GM12878 (cell line): ENCODE measurements around the gene HACD4. TPM values are rescaled to one million over a fixed set of nuclear protein-coding genes. Genes with fewer than 3 reads are reported as not detected.

ENCODE experiments used
- ATAC-seq: fragments of 200-7000 bp; cut with Tn5 transposase; 3 replicates; pipeline ENCODE4 v1.9.1; 2020; ENCODE audit warnings: mild to moderate bottlenecking, moderate library complexity
- BruUV-seq: library from RNA; stranded (reverse); fragments of 400-500 nt; replicated peaks from 2 replicates; lab custom pipeline; 2021; lab: Mats Ljungman, UMichigan
- CTCF ChIA-PET: fragments of 300-600 bp; sonication (Branson Sonifier 250); formaldehyde crosslinking; extraction: SDS; loops from one replicate; lab custom pipeline; 2021; ENCODE audit warnings: inconsistent platforms; lab: Yijun Ruan, JAX
- POLR2A ChIA-PET: fragments of 350-600 bp; formaldehyde crosslinking; extraction: SDS; loops from one replicate; lab custom pipeline; 2021; ENCODE audit warnings: inconsistent platforms; lab: Charles Lee
- RAD21 ChIA-PET: fragments of 300-600 bp; sonication (Branson Sonifier 250); formaldehyde crosslinking; loops from one replicate; lab custom pipeline; 2023; ENCODE audit warnings: antibody characterized with exemption; ENCODE audit not compliant: unreplicated experiment; lab: Charles Lee
- SMC1A ChIA-PET: fragments of 300-600 bp; sonication (Branson Sonifier 250); formaldehyde crosslinking; loops from one replicate; lab custom pipeline; 2023; ENCODE audit not compliant: unreplicated experiment, uncharacterized antibody; lab: Charles Lee
- DNase-seq: peaks from one replicate; pipeline ENCODE4 v3.0.0-alpha.2; 2011; ENCODE audit warnings: low read depth, low spot score
- FAIRE-seq: peaks from 3 replicates; lab custom pipeline; 2011; peaks lifted over from hg19 to GRCh38; lab: Jason Lieb, UNC
- H2AFZ ChIP-seq: 2 replicates; pipeline ENCODE4 v1.6.0; 2011; ENCODE audit warnings: low read depth, low read length, control low read depth; ENCODE audit not compliant: control insufficient read depth
- H3K27ac ChIP-seq: 2 replicates; pipeline ENCODE4 v1.5.1; 2011; ENCODE audit warnings: control low read depth; ENCODE audit not compliant: control insufficient read depth, insufficient read depth
- H3K27me3 ChIP-seq, 2 experiments: replicated peaks in 1 of 2; 2 replicates each; pipeline versions ENCODE4 v1.6.0 to v1.6.1; 2011; ENCODE audit warnings: low read length in 1 of 2; ENCODE audit not compliant: control insufficient read depth in 2 of 2, insufficient read depth in 2 of 2
- H3K36me3 ChIP-seq, 2 experiments: 2 replicates each; pipeline ENCODE4 v1.5.1; 2011; ENCODE audit warnings: low read length in 1 of 2; ENCODE audit not compliant: control insufficient read depth in 2 of 2, insufficient read depth in 2 of 2
- H3K4me1 ChIP-seq: 2 replicates; pipeline ENCODE4 v1.6.1; 2011; ENCODE audit warnings: mild to moderate bottlenecking, low read length, moderate library complexity, mixed read lengths; ENCODE audit not compliant: control insufficient read depth, insufficient read depth
- H3K4me2 ChIP-seq: 2 replicates; pipeline ENCODE4 v1.6.0; 2011; ENCODE audit warnings: control low read depth; ENCODE audit not compliant: control insufficient read depth, insufficient read depth
- H3K4me3 ChIP-seq: fragments of 200-600 bp; sonication (generic); 2 replicates; pipeline ENCODE4 v1.5.1; 2016
- H3K79me2 ChIP-seq: 2 replicates; pipeline ENCODE4 v1.6.0; 2011; ENCODE audit warnings: low read length; ENCODE audit not compliant: control insufficient read depth, insufficient read depth
- H3K9ac ChIP-seq: 2 replicates; pipeline ENCODE4 v1.8.0; 2011; ENCODE audit warnings: low read length, control low read depth, mixed read lengths; ENCODE audit not compliant: control insufficient read depth, insufficient read depth
- H3K9me3 ChIP-seq: replicated peaks from 3 replicates; pipeline ENCODE4 v1.5.1; 2011; ENCODE audit warnings: mild to moderate bottlenecking, low read length; ENCODE audit not compliant: control insufficient read depth, insufficient read depth
- H4K20me1 ChIP-seq: 2 replicates; pipeline ENCODE4 v1.6.0; 2011; ENCODE audit not compliant: control insufficient read depth, insufficient read depth
- BCL11A ChIP-seq: IDR thresholded peaks from 2 replicates; pipeline ENCODE4 v1.6.1; 2011; ENCODE audit warnings: low read depth, low read length
- KAT2A ChIP-seq: conservative IDR thresholded peaks from 2 replicates; pipeline ENCODE4 v1.6.1; 2011; ENCODE audit warnings: low read depth, low read length; ENCODE audit not compliant: control insufficient read depth
- MEF2A ChIP-seq: IDR thresholded peaks from 2 replicates; pipeline ENCODE4 v1.6.1; 2011; ENCODE audit warnings: low read depth, mild to moderate bottlenecking, low read length, moderate library complexity; ENCODE audit not compliant: insufficient read depth
- SMARCA5 ChIP-seq: fragments of 450-650 bp; IDR thresholded peaks from 2 replicates; pipeline ENCODE4 v1.6.1; 2017; ENCODE audit warnings: mild to moderate bottlenecking
- SP1 ChIP-seq: IDR thresholded peaks from one replicate; pipeline ENCODE4 v1.6.1; 2011; ENCODE audit warnings: low read depth, low read length
- USF1 ChIP-seq: IDR thresholded peaks from 2 replicates; pipeline ENCODE4 v1.6.1; 2011; ENCODE audit warnings: borderline replicate concordance, low read depth, mild to moderate bottlenecking, moderate library complexity, mixed read lengths, low read length; ENCODE audit not compliant: insufficient read depth; ENCODE audit errors: extremely low read length
- WGBS: methylation state at CpG from one replicate; pipeline ENCODE4 v1.1.6; 2016; ENCODE audit warnings: low lambda C conversion rate; ENCODE audit not compliant: insufficient replicate concordance, insufficient coverage; ENCODE audit errors: missing lambda C conversion rate; 5-methylcytosine and 5-hydroxymethylcytosine counted together
- in situ Hi-C: fragments of 300-500 bp; cut with MboI; formaldehyde crosslinking; loops from 9 replicates; pipeline ENCODE4 v1.14.3; 2018; ENCODE audit warnings: mixed read lengths
- intact Hi-C: fragments of 100-400 bp; cut with micrococcal nuclease; formaldehyde crosslinking; loops from one replicate; pipeline ENCODE4 v1.14.2; 2022; ENCODE audit not compliant: unreplicated experiment
- polyA plus RNA-seq, 11 experiments: library from polyadenylated mRNA; depleted of rRNA in 4 of 11; unstranded in 6 of 11; stranded (reverse) in 5 of 11; fragments of >200 nt; fragmentation: Nextera tagmentation in 4 of 11; fragmentation: Illumina TruSeq in 1 of 11; extraction: Ambion mirVana in 4 of 11; extraction: Trizol in 1 of 11; gene quantifications; 1 replicate in 1 of 11; 2 replicates in 10 of 11; pipeline versions ENCODE4 v1.2.1 to v1.2.3, GENCODE V29; 2011 to 2016; ENCODE audit warnings: inconsistent platforms in 2 of 11, missing spikeins in 2 of 11, low read depth in 1 of 11
- total RNA-seq, 4 experiments: library from RNA; depleted of rRNA in 3 of 4; stranded (reverse); fragments of >200 nt in 3 of 4; fragmentation: Illumina TruSeq in 1 of 4; extraction: Trizol in 1 of 4; gene quantifications; 2 replicates each; pipeline versions ENCODE4 v1.2.1 to v1.2.3, GENCODE V29; 2013 to 2021

Gene HACD4
- total and polyA plus RNA-seq, 10 of the 15 experiments (the other 5 are each of a cell fraction or from before 2014, with no cell fraction given) = 3.2 to 7.6 (median 5.7) TPM

- TF ChIP-seq KAT2A (no peak), SP1 (no peak)
These were observed 15.8 kb upstream of the HACD4 start (continued) for GRCh38 chr9:21047281-21047691.

- no peaks in the 10 kb centered on the region for H3K79me2 ChIP-seq
- POLR2A ChIA-PET = no interaction called here
- ATAC-seq (no peak), FAIRE-seq (no peak), DNase-seq (no peak)
- no peak overlapping the region for H3K9ac ChIP-seq
- TF ChIP-seq SMARCA5 = no peak
- no peak for TF ChIP-seq USF1
- no peak for TF ChIP-seq MEF2A
- no peak for TF ChIP-seq BCL11A
- in situ Hi-C loops = no loop called here
- no peak overlapping the region for H3K4me3 ChIP-seq
- H4K20me1 ChIP-seq = no peaks in the 10 kb centered on the region
- intact Hi-C loops = no loop called here
- no peaks in the 10 kb centered on the region for H3K27me3 ChIP-seq
- no peak overlapping the region for H3K4me2 ChIP-seq
- no peak overlapping the region for H2AFZ ChIP-seq
- no TSS peak for BruUV-seq
- H3K27ac ChIP-seq = no peak overlapping the region
- 0 out of 2 replicates have a peak, but pooled peaks cover under 1% of the 10 kb centered on the region for H3K4me1 ChIP-seq
- no peaks in the 10 kb centered on the region for H3K36me3 ChIP-seq
- CTCF ChIA-PET = no interaction called here
- RAD21 ChIA-PET = no interaction called here
- 96% methylated on average over 3 of the region's 3 CpGs for WGBS
- no peaks in the 10 kb centered on the region for H3K9me3 ChIP-seq
- SMC1A ChIA-PET = interaction anchor here (1.0 kb wide), 1 partner anchor 52 kb away, joined by 4 read pairs; no protein-coding TSS in a partner anchor
These were observed 12.4 kb upstream of the HACD4 start for GRCh38 chr9:21043841-21044240.
